GM21528 (cell line): ENCODE measurements around the gene ASTL.
"Not testable (repeated sequence)": the region's sequence is repeated elsewhere in the genome, so short reads cannot be mapped to it uniquely, and the experiment has no call there.

ENCODE experiments used
- ATAC-seq: cut with Tn5 transposase; IDR thresholded peaks from one replicate; pipeline ENCODE4 v1.9.1; 2021; ENCODE audit warnings: mild to moderate bottlenecking, moderate library complexity; ENCODE audit not compliant: unreplicated experiment, low FRiP score

Gene ASTL

DNA sequence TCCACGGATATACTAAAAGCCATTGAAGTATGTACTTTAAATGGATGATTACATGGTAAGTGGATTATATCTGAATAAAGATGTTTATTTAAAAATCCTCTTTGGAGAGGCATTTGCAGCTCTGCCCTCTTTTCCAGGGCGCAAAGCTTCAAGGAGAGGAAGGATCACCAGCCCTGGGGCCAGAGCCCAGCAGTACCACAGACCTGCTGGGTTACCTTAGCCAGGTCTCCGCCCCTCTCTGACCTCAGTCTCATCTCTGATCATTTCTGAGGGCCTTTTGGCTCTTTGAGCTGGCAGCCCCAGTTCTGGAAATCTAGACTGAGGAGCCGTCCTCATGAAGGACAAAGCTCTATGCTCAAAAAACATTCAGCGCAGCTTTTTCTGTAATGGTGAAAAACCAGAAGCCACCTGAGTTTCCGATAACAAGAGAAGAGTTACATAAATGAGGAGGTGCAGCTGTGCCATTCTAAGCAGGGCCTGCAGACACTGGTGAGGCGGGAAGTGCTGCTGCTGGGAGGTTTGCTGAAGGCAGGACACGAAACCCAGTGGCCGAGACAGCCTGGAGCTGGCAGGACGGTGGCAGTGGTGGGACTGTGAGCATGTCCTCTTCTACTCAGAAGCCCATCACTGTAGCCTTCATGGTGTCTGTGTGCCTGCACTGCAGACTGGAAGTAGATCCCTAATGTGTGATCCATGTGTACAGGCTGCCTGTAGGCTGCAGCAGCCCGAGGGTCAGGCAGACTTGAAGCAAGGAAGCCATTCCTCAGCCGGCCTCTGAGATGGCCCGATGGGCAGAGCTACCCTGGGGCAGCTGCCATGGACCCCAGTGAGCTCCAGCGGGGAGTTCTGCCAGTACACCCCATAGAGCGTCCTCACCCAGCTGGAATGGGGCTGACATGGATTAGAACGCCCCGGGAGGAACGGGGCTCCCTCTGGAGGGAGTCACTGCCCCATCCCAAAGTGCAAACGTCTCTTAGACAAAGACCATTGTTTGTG, 49.7 kb downstream of the ASTL start:
- ATAC-seq, result no peak

- no peak for ATAC-seq
These were observed 51.2 kb downstream of the ASTL start for GRCh38 chr2:96087130-96087529.

- ATAC-seq, result no peak
These were observed 52.6 kb downstream of the ASTL start for GRCh38 chr2:96085541-96086355.

GRCh38 chr2:96084858-96085518, 53.3 kb downstream of the ASTL start:
- ATAC-seq, result not testable (repeated sequence)

DNA sequence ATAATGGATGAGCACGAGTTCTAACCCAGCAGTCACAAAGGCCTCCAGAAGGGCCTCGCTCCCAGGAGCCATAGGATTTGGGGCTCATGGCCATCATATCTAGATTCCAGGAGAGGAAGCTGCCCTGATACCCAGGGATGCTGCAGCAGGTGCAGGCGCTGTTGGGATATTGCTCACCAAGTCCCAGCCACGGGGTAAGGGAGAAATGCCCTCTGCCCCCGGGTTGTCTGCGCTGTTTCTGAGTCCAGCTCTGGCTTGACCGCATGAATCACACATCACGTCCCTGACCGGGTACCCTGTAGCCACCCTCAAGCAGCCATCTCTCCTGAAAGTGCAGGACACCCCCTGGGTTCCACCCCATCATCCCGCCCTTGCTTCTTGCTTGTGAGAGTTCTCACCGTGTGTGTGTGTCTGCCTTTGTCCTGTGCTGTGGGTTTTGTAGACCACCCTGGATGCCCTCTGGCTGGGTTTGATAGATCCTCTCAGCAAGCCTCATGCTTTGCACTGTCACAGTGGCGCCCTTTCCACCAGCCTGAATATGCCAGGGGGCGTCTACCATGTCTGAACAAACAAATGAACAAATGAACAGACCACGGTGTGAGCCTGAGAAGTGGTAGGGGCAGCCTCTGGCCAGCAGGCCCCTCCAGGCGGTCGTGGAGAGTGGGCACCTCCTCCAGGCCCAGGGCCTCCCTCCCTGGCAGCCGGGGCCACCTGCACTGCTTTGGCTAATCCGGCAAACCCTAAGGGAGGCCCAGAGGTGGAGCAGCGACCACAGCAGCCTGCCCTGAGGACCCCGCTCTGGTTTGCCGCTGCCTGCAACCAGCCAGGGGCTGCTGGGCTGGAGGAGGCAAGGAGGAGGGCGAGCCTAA, 54.1 kb downstream of the ASTL start:
- ATAC-seq, result no peak

GRCh38 chr2:96083064-96083939, 55.0 kb downstream of the ASTL start:
- no peak for ATAC-seq

GRCh38 chr2:96082211-96083063, 55.9 kb downstream of the ASTL start:
- ATAC-seq, result no peak

GRCh38 chr2:96081042-96081441, 57.3 kb downstream of the ASTL start:
- no peak for ATAC-seq

- no peak for ATAC-seq
These were observed 63.0 kb downstream of the ASTL start for GRCh38 chr2:96075199-96075771.

DNA sequence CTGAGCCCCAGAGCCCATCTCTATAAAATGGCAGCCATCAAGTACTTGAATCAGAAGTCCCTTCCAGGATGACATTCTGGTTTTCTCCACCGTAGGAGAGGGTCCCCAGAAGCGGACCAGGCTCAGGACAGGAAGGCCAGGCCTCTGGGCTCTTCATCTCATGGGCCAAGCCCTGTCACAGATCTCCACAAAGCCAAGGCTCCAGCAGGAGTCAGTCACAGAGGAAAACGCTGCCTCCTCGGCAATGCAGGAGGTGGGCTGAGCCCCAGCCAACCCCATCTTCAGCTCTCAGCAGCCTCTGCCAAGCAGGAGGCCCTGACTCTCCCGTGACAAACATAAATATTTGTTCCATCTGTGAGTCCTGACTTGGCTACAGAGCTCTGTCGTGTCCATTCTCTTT, 64.1 kb downstream of the ASTL start:
- no peak for ATAC-seq

DNA sequence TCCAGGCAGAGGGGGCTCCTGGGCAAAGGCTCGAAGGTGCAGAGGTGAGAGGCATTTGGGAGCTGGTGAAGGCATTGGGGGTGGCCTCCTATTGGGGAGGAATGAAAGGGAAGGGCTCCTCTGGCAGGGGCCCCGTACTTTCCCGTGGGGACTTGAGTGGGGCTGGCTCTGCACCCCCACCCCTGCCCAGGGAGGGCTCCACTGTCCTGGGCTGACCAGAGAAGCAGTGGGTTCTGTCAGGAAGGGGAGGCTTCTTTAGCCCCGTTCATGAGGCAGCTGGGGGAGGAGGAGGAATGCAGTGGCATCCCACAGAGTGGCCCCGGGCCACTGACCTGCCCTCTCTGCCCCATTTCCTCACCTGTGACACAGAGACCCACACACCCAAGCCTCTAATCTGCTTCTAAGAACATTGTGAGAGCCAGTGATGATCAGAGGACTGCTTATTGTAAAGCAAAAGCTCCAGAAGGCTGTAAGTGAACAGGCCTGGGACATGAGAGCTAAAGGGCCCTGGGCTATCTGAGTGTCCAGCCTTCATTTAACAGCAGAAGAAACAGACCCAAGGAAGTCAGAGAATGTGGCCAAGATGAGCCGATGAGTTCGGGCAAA, 65.0 kb downstream of the ASTL start:
- no peak for ATAC-seq
